Activated CD8-positive, alpha-beta T cell treated with anti-CD3 and anti-CD28 coated beads for 36 hours (primary cell): ENCODE results near the gene CMIP. TPM values are rescaled to one million over a fixed set of nuclear protein-coding genes. Genes with fewer than 3 reads are reported as not detected.

Source experiments
- ATAC-seq: fragments of 200-7000 bp; cut with Tn5 transposase; one replicate; pipeline ENCODE4 v1.10.0; 2021; ENCODE audit warnings: mild to moderate bottlenecking, moderate library complexity
- CTCF ChIA-PET: fragments of 350-600 bp; sonication (Branson Sonifier 250); formaldehyde crosslinking; loops from one replicate; lab custom pipeline; 2021; ENCODE audit warnings: antibody characterized with exemption; lab: Charles Lee
- POLR2A ChIA-PET: fragments of 350-600 bp; sonication (Branson Sonifier 250); formaldehyde crosslinking; loops from one replicate; lab custom pipeline; 2021; ENCODE audit warnings: antibody characterized with exemption; lab: Charles Lee
- DNase-seq: peaks from one replicate; pipeline ENCODE4 v3.0.0-alpha.2; 2020
- H3K27ac Mint-ChIP-seq: one replicate; pipeline ENCODE4 v1.8.0; 2021; ENCODE audit warnings: mild to moderate bottlenecking, mixed read lengths
- H3K27me3 Mint-ChIP-seq: one replicate; pipeline ENCODE4 v1.8.0; 2021; ENCODE audit warnings: mixed read lengths
- H3K36me3 Mint-ChIP-seq: one replicate; pipeline ENCODE4 v1.8.0; 2021; ENCODE audit warnings: low read depth, mixed read lengths
- H3K4me1 Mint-ChIP-seq: one replicate; pipeline ENCODE4 v1.8.0; 2021; ENCODE audit warnings: low read depth, mixed read lengths
- H3K4me3 Mint-ChIP-seq: one replicate; pipeline ENCODE4 v1.8.0; 2021; ENCODE audit warnings: mild to moderate bottlenecking, moderate library complexity, mixed read lengths
- H3K9me3 Mint-ChIP-seq: one replicate; pipeline ENCODE4 v1.8.0; 2021; ENCODE audit warnings: mixed read lengths
- intact Hi-C: fragments of 100-400 bp; cut with micrococcal nuclease; formaldehyde crosslinking; loops from one replicate; pipeline ENCODE4 v1.10.0; 2022
- total RNA-seq, 2 experiments: library from RNA; stranded (reverse); gene quantifications; one replicate each; pipeline ENCODE4 v1.2.3, GENCODE V29; 2021
- TF ChIP-seq, protein P1 (sequence below): fragments of 200-600 bp; IDR thresholded peaks from one replicate; pipeline ENCODE4 v1.8.0; 2022; ENCODE audit warnings: antibody characterized with exemption, mild to moderate bottlenecking

Gene CMIP
- total RNA-seq, 2 experiments from 2014 or later, result 37.6 to 38.5 TPM

DNA sequence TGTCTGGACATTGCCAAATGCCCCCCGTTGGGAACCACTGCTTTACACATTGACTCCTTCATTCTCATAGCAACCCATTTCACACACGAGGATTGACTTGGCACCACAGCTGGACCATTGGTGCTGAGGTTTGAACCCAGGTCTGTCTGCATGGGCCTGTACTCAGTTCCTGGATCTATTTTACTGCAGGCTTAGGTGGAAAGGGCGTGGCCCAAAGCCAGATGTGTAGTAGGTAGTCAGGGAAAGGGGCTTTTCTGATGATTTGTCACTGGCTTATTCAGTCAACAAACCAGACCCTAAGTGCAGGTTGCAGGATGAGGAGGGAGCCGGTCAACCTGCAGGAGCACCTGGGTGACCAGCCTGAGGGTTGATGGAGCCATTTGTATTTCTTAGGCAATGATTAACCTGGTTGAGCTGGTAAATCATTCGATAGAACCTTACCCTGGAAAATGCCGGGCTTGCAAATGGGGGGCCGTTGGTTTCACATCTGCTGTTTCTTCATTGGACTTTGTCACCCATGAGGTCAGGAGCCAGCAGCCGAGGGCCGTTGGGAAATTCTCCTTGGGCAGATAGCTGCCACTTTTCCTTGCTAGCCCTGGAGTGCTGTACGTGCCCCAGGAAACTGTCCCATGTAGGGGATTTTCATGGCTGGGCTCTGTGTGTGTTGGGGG lies 104.4 kb downstream of the CMIP start:
- intact Hi-C loops, result no loop called here
- DNase-seq (no peak), ATAC-seq (no peak)
- Mint-ChIP-seq H3K4me3 (no peak overlapping the region), H3K27ac (no peak overlapping the region), H3K36me3 (peaks cover 2% of the 10 kb centered on the region), H3K27me3 (no peaks in the 10 kb centered on the region), H3K4me1 (peaks cover 54% of the 10 kb centered on the region), H3K9me3 (no peaks in the 10 kb centered on the region)
- ChIA-PET POLR2A (no interaction called here), CTCF (interaction anchor here (0.6 kb wide), 1 partner anchor 359 kb away, joined by 3 read pairs; no protein-coding TSS in a partner anchor)
- TF ChIP-seq, protein P1, sequence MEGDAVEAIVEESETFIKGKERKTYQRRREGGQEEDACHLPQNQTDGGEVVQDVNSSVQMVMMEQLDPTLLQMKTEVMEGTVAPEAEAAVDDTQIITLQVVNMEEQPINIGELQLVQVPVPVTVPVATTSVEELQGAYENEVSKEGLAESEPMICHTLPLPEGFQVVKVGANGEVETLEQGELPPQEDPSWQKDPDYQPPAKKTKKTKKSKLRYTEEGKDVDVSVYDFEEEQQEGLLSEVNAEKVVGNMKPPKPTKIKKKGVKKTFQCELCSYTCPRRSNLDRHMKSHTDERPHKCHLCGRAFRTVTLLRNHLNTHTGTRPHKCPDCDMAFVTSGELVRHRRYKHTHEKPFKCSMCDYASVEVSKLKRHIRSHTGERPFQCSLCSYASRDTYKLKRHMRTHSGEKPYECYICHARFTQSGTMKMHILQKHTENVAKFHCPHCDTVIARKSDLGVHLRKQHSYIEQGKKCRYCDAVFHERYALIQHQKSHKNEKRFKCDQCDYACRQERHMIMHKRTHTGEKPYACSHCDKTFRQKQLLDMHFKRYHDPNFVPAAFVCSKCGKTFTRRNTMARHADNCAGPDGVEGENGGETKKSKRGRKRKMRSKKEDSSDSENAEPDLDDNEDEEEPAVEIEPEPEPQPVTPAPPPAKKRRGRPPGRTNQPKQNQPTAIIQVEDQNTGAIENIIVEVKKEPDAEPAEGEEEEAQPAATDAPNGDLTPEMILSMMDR, result no peak

DNA sequence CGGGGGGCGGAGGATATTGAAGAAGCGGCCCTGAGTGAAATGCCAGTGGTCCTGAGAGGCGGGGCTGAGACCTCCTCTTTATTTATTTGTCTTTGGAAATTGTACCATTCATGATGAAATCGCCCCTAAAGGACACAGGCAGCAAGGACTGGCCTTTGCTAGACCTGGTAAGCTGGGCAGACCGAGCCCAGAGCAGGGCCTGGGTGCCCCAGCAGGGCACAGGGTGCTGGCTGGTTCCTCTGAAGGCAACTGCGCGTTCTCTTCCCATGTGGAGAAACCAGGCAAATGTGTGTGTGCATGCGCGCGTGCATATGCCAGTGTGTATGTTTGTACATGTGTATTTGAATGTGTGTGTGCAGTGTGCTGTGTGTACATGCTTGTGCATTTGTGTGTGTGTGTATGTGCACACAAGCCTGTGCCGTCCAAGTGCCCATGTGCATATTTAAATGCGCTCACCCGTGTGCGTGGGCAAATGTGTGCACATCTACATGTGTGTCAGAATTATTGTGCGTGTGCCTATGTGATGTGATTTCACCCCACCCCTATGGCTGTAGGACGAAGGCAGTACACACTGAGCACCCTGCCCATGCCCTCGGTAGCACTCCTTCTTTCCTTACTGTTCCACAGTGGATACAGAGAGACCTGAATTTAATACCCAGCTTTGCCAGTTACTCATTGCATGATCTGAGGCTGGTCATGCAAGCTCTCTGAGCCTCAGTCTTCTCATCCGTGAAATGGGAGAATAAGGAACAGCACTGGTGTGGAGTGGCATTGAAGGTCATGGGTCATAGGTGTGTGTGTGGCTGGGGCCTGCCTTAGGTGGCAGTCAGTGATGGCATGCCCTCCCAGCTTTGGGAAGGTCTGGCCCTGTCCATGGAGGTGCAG lies 105.2 kb downstream of the CMIP start:
- ATAC-seq (no peak), DNase-seq (no peak)
- TF ChIP-seq, protein P1, result no peak
- ChIA-PET POLR2A (no interaction called here), CTCF (interaction anchor here (0.6 kb wide), 1 partner anchor 359 kb away, joined by 3 read pairs; no protein-coding TSS in a partner anchor)
- Mint-ChIP-seq H3K4me1 (peaks cover 52% of the 10 kb centered on the region), H3K27ac (no peak overlapping the region), H3K9me3 (no peaks in the 10 kb centered on the region), H3K36me3 (peaks cover 5% of the 10 kb centered on the region), H3K27me3 (no peaks in the 10 kb centered on the region), H3K4me3 (no peak overlapping the region)
- intact Hi-C loops, result no loop called here

DNA sequence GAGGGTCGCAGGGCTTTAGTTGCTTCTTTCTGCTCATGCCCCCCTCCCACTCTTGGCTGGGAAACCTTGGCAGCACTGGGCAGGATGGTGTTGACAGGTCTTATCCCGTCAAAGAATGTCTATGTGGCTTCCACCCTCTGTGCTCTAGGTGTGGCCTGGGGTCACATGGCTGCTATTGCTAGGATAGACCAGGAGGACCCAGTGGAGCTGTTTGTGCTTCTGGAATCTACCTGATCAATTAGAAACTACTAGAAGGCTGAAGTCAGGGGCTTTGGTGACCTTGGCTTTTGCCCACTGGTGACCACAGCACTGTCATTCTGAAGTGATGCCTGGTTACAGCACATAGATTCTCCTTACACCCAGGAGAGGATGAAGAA lies 105.8 kb downstream of the CMIP start:
- POLR2A ChIA-PET, result no interaction called here
- H3K27ac Mint-ChIP-seq, result no peak overlapping the region
- CTCF ChIA-PET, result no interaction called here
- no peaks in the 10 kb centered on the region for H3K27me3 Mint-ChIP-seq
- H3K4me1 Mint-ChIP-seq, result peaks cover 47% of the 10 kb centered on the region
- no peak for ATAC-seq
- intact Hi-C loops, result no loop called here
- TF ChIP-seq, protein P1, result no peak
- DNase-seq, result no peak
- no peaks in the 10 kb centered on the region for H3K9me3 Mint-ChIP-seq
- peaks cover 5% of the 10 kb centered on the region for H3K36me3 Mint-ChIP-seq
- no peak overlapping the region for H3K4me3 Mint-ChIP-seq

DNA sequence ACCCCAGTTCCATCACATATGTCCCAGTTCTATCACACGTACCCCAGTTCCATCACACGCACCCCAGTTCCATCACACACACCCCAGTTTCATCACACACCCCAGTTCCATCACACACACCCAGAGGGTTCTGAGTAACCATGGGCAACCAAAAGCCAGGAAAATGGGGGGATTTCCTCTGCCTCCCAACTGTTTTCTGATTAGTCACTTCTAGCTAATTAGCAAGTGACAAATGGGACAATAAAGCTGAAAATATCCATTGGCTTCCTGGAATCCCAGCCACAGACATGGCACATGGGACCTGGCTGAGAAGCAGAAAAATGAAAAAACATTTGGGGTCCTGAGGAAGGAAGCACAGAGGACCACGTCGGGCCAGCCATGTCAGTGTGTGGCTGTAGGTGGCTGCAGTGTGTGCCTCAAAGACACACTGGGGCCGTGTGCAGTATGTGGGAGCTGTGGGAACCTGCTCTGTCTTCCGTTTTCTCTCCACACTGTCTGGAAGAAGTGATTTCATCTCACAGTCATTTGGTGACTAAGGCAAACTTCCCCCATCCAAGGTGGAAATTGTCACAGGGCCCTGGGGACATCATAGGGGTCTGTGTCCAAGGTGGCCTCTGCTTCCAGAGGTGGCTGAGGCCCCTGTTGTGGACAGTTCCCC lies 106.7 kb downstream of the CMIP start:
- no peaks in the 10 kb centered on the region for H3K27me3 Mint-ChIP-seq
- H3K36me3 Mint-ChIP-seq, result peaks cover 5% of the 10 kb centered on the region
- no peaks in the 10 kb centered on the region for H3K9me3 Mint-ChIP-seq
- ChIA-PET CTCF (no interaction called here), POLR2A (no interaction called here)
- peak; percentile 29 for DNase-seq
- H3K27ac Mint-ChIP-seq, result peak overlapping the region; percentile 71
- peak; percentile 77 for ATAC-seq
- H3K4me3 Mint-ChIP-seq, result no peak overlapping the region
- intact Hi-C loops, result no loop called here
- TF ChIP-seq, protein P1, result no peak
- peaks cover 40% of the 10 kb centered on the region for H3K4me1 Mint-ChIP-seq
